A673 (cell line): Measurements from ENCODE around the gene ADCY5. TPM values are rescaled to one million over a fixed set of nuclear protein-coding genes. Genes with fewer than 3 reads are reported as not detected.

ENCODE experiments used
- BruUV-seq: library from RNA; stranded (reverse); fragments of 400-500 nt; replicated peaks from 2 replicates; lab custom pipeline; 2021; lab: Mats Ljungman, UMichigan
- CTCF ChIA-PET: fragments of 300-600 bp; sonication (Branson Sonifier 250); formaldehyde crosslinking; loops from one replicate; lab custom pipeline; 2022; ENCODE audit warnings: antibody characterized with exemption; lab: Charles Lee
- POLR2A ChIA-PET: fragments of 300-600 bp; sonication (Branson Sonifier 250); formaldehyde crosslinking; loops from one replicate; lab custom pipeline; 2022; ENCODE audit warnings: antibody characterized with exemption; ENCODE audit not compliant: low non-redundant PET; lab: Charles Lee
- DNase-seq: peaks from one replicate; pipeline ENCODE4 v3.0.0-alpha.2; 2015; ENCODE audit warnings: low spot score
- H3K27ac ChIP-seq: fragments of 200-600 bp; sonication (generic); 2 replicates; pipeline ENCODE4 v1.5.1; 2016; ENCODE audit warnings: mixed run types, low read depth, mild to moderate bottlenecking, mixed read lengths, antibody characterized with exemption, low read length; ENCODE audit not compliant: poor library complexity, severe bottlenecking
- H3K27me3 ChIP-seq: fragments of 200-600 bp; sonication (generic); replicated peaks from 2 replicates; pipeline ENCODE4 v1.6.1; 2017; ENCODE audit warnings: mixed run types, low read depth, mild to moderate bottlenecking, mixed read lengths, antibody characterized with exemption, low read length; ENCODE audit not compliant: insufficient read depth, poor library complexity
- H3K36me3 ChIP-seq: fragments of 200-600 bp; sonication (generic); 2 replicates; pipeline ENCODE4 v1.6.1; 2016; ENCODE audit warnings: mixed run types, mild to moderate bottlenecking, mixed read lengths, antibody characterized with exemption, low read length; ENCODE audit not compliant: insufficient read depth, poor library complexity, severe bottlenecking
- H3K4me1 ChIP-seq: fragments of 200-600 bp; sonication (generic); 2 replicates; pipeline ENCODE4 v1.6.1; 2017; ENCODE audit warnings: mixed run types, mild to moderate bottlenecking, mixed read lengths, antibody characterized with exemption, low read length; ENCODE audit not compliant: insufficient read depth, poor library complexity, severe bottlenecking
- H3K4me3 ChIP-seq: fragments of 200-600 bp; sonication (generic); 2 replicates; pipeline ENCODE4 v1.5.1; 2016; ENCODE audit warnings: low read depth, mixed run types, mild to moderate bottlenecking, mixed read lengths, low read length; ENCODE audit not compliant: poor library complexity, severe bottlenecking
- H3K9me3 ChIP-seq: fragments of 200-600 bp; sonication (generic); 2 replicates; pipeline ENCODE4 v1.6.1; 2016; ENCODE audit warnings: mixed run types, low read depth, mild to moderate bottlenecking, mixed read lengths, antibody characterized with exemption, low read length; ENCODE audit not compliant: poor library complexity, severe bottlenecking
- EZH2 ChIP-seq: fragments of 200-600 bp; sonication (generic); IDR thresholded peaks from 2 replicates; pipeline ENCODE4 v1.6.1; 2017; ENCODE audit warnings: borderline replicate concordance, low read depth, mild to moderate bottlenecking, mixed read lengths, antibody characterized with exemption, low read length; ENCODE audit not compliant: poor library complexity, severe bottlenecking
- intact Hi-C: fragments of 100-400 bp; cut with micrococcal nuclease; formaldehyde crosslinking; loops from one replicate; pipeline ENCODE4 v1.10.0; 2022; ENCODE audit not compliant: unreplicated experiment
- total RNA-seq: library from RNA; stranded (reverse); gene quantifications from 2 replicates; pipeline ENCODE4 v1.2.3, GENCODE V29; 2021
- TF ChIP-seq, protein P1 (sequence below): fragments of 300-800, 200-600 bp; sonication (generic); conservative IDR thresholded peaks from 2 replicates; pipeline ENCODE4 v1.5.1; 2017; ENCODE audit warnings: low read depth, mild to moderate bottlenecking, antibody characterized with exemption, low read length, moderate library complexity, mixed read lengths

Gene ADCY5
- total RNA-seq, 1 experiment from 2014 or later = 0.21 TPM

DNA sequence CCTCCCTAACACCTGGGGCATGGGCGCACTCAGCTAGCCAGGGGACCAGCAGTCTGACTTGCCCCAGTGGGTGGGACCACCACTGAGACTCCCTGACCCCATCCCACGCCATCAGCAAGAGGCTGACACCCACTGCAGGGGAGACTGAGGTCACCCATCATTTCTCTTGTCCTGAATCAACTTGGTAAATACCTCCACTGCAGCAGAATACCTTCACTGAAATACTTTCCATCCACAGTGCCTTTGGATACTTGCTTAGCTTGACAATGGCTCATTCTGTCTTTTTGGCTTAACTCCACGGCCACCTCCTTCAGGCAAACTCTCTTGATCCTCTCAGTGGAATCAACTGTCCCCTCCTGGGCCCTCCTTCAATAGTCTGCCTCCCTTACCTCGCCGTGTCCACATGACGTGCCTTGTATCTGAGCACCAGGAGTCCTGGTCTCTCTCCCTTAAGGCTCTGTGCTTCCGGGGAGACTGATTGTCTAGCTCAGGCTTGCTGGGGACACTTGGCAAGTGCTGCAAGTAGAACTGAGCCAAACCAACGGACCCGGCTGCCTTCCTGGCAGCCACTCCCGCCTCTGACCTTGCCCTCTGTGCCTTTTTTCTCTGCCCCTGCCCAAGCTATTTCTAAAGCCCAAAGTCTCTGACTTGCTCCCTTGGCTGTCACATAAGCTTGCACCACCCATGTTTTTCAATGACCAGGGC is 119.1 kb downstream of the ADCY5 start:
- ChIA-PET CTCF (interaction anchor here (0.6 to 1.3 kb wide), 2 partner anchors 159 to 1782 kb away, joined by 3 to 4 read pairs; no protein-coding TSS in a partner anchor), POLR2A (no interaction called here)
- BruUV-seq = no TSS peak
- no peak for DNase-seq
- TF ChIP-seq EZH2 = no peak
- TF ChIP-seq, protein P1, sequence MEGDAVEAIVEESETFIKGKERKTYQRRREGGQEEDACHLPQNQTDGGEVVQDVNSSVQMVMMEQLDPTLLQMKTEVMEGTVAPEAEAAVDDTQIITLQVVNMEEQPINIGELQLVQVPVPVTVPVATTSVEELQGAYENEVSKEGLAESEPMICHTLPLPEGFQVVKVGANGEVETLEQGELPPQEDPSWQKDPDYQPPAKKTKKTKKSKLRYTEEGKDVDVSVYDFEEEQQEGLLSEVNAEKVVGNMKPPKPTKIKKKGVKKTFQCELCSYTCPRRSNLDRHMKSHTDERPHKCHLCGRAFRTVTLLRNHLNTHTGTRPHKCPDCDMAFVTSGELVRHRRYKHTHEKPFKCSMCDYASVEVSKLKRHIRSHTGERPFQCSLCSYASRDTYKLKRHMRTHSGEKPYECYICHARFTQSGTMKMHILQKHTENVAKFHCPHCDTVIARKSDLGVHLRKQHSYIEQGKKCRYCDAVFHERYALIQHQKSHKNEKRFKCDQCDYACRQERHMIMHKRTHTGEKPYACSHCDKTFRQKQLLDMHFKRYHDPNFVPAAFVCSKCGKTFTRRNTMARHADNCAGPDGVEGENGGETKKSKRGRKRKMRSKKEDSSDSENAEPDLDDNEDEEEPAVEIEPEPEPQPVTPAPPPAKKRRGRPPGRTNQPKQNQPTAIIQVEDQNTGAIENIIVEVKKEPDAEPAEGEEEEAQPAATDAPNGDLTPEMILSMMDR = no peak
- no peak overlapping the region for H3K27ac ChIP-seq
- no peaks in the 10 kb centered on the region for H3K9me3 ChIP-seq
- H3K4me3 ChIP-seq = no peak overlapping the region
- no peaks in the 10 kb centered on the region for H3K27me3 ChIP-seq
- no peaks in the 10 kb centered on the region for H3K4me1 ChIP-seq
- intact Hi-C loops = loop anchor here (1.0 kb wide), 2 partner anchors 160 to 230 kb away; no protein-coding TSS in a partner anchor
- H3K36me3 ChIP-seq = no peaks in the 10 kb centered on the region

DNA sequence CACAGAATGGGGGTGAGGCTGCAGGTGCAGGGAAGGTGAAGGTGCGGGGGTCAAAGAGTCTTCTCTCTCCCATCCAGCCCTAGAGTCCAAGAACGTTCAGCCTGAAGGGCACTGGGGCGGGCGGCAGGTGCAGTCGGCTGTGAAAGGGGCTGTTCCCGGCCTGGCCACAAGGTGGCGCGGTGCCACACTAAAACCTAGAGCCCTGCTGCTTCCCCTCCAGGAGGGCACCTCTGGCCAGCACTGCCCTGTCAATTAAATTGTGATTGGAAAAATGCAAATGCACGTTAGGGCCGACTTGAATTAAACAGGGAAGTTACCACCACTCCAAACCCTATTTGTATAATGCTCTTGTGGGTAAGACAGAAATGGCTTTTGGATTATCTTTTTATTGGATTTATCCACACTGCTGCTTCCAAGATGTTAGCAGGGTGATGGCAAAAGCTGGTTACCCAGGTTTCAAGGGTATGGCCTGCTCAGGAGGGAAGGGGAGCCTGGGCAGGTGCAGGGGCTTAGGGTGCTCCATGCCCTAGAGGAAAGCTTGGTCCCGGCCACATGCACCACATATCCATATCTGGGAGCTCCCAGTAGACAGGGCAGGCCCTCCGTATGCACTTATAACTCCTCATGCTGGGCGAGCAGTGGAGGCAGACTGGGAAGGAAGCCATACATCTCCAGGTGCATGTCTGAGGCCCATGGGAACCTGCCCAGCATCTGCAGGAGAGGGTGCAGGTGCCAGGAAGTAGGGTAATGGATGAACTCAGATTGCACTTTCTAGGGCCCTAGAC is 119.8 kb downstream of the ADCY5 start:
- DNase-seq = peak; percentile 63
- Histone ChIP-seq H3K27me3 (no peaks in the 10 kb centered on the region), H3K9me3 (no peaks in the 10 kb centered on the region), H3K4me1 (no peaks in the 10 kb centered on the region), H3K4me3 (no peak overlapping the region), H3K27ac (no peak overlapping the region), H3K36me3 (no peaks in the 10 kb centered on the region)
- intact Hi-C loops = loop anchor here (1.0 kb wide), 2 partner anchors 160 to 230 kb away; no protein-coding TSS in a partner anchor
- CTCF ChIA-PET = interaction anchor here (0.6 kb wide), 1 partner anchor 1781 kb away, joined by 3 read pairs; no protein-coding TSS in a partner anchor
- BruUV-seq = no TSS peak
- POLR2A ChIA-PET = no interaction called here
- TF ChIP-seq EZH2 = no peak
- TF ChIP-seq, protein P1 = peak; percentile 97

DNA sequence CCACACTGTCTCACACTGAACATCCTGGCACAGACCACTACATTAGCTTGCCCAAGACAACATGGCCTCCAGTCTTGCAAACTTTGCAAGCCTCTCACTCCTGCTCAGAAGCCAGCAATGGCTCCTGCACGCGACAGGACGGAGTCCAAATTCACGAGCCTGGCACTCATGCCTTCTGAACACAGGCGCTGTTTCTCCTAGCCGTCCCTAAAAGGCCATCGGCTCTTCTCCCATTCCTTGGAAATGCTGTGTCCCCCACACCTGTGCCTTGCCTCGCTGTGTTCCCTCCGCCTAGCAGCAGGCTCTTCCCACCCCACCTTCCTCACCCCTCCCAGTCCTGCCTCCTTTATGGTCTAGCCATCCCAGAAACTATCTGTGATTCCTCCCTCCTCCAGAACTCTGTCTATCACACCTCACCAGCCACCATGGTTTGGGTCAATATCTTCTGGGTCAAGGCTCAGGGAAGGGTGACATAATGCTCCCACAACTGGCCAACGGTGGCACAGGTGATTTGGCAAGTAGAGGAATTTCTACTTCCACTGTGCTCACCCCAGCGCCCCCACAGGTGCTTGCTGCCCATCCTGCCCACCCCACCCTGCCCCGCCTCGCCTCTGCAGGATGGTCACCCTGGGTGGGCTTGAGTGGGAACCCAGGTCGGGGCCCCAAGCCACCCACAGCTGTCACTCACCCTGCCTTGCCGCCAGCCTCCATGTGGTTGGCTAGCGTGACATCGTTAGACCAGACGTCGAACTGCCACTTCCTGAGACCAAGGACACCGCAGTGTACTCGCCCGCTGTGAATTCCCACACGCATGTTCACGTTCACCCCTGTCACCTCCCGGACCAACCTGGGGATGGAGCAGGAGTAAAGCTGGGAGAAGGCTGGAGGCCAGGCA is 120.7 kb downstream of the ADCY5 start:
- TF ChIP-seq, protein P1 = no peak
- no peak for TF ChIP-seq EZH2
- Histone ChIP-seq H3K4me1 (no peaks in the 10 kb centered on the region), H3K9me3 (no peaks in the 10 kb centered on the region), H3K36me3 (no peaks in the 10 kb centered on the region), H3K27ac (no peak overlapping the region), H3K27me3 (no peaks in the 10 kb centered on the region), H3K4me3 (no peak overlapping the region)
- ChIA-PET CTCF (no interaction called here), POLR2A (no interaction called here)
- intact Hi-C loops = no loop called here
- no peak for DNase-seq
- no TSS peak for BruUV-seq
